NCI-H82 (cell line): Measurements from ENCODE around the gene TLL1.

Experiments
- DNase-seq: peaks from one replicate; lab custom pipeline; 2025; lab: John Stamatoyannopoulos, UW

The TLL1 gene

DNA sequence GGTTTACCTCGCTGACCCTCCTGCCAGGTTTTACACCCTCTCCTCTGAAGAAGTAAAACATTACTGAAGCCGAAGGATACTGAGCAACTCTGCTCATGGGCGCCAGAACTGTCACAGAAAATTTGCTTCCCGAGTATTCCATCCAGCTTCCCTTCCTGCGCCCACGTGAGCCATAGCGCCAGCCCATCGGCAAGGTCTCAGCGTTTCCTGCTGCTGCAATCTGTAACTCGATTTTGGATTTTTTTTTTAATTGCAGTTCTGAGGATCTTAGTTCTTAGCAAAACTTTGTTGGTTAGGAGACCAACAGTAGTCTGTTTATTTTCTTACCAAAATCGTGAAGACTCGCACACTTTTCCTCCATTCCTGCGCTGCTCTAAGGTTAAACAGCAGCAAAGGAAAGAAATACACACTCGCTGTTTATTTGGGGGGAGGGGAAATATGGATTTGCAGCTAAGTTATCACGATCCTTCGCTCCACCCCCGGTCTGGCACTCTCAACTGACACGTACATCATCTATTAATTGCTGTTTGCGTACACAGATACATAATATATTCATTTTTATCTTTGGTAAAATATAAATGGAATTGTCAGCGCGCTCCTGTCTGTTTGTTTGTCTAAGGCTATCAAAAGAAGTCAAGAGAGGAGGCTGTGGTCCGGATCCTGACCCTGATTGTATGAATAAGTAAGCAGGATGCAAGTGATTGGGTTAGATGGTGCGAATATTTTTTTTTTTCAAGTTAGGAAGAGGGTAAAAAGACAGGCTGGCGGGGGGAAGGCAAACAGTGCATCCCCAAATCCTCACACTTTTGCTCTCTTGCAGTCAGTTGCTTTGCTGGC, at the start of gene TLL1:
Gene TLL1 (plus strand): TSS at position 777 of the 837 bp plus-strand sequence. CDS start 668 bp downstream, outside the sequence.
- DNase-seq = peak; percentile 18

DNA sequence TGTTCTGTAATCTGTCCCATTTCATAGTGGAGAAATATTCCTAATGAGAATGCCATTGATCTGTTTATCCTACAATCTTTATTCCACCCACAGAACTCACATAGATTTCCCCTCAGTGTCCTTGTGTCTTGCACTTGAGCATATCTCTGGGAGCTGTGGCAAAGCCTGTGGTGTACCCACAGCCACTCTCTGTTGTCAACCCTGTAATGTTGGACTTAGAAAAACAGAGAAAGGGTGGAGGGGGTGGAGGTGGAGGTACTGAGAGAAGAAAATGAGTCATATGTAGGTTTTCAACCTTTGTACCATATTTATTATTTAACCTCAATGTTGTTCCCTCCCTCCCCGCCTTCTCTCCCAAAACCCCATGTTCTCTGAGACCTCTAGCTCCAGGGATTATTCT, 46.9 kb upstream of the TLL1 start:
- no peak for DNase-seq

DNA sequence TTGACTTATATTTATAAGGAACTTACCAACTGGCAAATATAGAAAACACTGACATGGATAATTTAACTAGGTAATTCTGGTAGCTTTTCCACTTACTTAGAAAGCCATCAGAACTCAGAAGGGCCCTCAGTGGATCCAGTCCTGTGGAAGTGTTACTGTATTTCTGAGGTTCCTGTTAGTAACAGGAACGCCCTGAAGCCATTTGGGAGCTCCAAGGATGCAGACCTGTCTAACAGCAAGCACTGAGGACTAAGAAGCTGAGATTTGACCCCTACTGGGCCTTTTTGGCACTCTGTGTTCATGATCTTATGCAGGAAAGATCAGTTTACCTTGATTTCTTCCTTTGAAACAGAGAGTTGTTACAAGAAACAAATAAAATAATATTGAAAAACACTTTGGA, 46.0 kb upstream of the TLL1 start:
- no peak for DNase-seq

- DNase-seq = no peak
These were observed 44.1 kb upstream of the TLL1 start for GRCh38 chr4:165828928-165829327.

DNA sequence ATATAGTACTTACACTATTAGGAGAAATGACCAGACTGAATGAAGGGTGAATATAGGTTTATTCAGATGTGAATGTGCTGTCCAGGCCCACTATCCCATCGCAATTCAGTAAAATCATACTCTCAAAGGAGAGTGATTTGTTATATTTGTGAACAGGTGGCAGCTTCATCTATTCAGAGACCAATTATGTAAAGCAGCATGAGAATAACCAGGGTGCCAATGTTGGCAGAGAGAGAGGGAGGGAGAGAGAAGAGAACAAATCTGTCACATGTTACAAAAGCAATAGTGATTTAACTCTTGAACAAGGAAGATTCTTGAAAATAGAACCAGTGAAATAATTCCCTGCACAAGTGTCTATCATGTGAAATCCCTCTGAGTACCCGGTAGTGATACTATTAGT, 38.9 kb upstream of the TLL1 start:
- no peak for DNase-seq

DNA sequence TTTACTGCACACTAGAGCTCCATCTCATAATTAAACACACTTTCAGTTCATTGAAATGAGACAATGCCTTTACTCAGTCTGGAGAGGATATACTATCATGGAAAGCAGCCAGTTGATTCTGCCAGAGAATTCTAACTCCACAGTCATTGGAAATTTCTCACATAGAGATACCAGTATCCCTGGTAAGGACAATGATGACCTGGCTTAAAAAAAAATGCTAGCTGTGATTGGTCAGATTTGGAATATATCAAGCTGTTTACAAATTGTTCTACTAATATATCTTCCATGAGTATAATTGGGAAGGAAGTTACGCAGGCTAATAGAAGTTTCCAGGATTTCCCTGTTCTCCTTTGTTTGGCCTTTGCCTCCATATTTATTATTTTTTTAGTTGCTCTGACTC, 34.5 kb upstream of the TLL1 start:
- DNase-seq = no peak

DNA sequence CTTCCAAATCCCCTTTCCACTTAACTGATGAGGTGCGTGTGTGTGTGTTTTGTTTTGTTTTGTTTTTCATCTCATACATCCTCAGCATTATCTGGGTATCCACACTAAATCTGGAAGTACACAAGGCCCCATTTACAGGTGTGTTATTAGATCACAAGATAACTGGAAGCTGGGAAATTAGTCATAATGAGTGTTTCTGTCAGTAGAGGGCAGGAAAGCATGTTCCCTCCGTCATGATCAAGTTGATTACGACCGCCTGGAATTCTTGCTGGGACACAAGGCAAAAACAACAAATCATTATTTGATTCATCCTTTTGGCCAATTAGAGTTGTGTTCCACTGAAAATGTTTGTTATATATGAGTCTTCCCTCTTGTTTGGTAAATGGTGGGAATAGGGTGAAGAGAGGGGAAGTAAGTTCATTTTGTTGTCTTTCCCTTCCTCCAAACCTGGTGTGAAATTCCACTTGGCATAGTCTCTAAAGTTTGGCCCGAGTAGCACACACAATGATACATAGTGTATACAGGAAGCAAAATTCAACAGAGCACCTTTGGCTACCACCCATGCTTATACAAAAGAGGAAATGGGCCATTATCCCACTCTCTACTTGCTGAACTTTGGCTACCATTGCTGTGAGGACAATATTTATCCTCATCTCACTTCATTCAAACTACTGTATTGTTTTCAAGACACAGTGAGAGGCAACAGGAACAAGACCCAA, 33.3 kb upstream of the TLL1 start:
- no peak for DNase-seq

DNA sequence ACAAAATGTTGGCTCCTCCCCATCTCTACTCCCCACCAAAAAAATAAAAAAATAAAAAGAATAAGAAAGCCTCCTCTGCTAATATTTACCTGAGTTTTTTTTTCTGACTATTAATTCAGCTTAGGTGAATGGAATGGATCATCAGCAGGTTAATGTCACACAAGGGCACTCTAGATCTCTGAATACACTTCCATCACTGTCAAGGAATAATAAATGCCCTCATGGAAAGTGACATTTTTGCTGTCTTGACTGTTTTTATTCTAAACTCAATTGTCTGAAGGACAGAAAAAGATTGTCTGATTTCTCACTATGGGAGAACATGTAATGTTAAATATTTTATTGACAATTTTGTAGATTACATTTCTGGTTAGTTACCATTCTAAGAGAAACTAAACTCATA, 30.4 kb upstream of the TLL1 start:
- DNase-seq = no peak

DNA sequence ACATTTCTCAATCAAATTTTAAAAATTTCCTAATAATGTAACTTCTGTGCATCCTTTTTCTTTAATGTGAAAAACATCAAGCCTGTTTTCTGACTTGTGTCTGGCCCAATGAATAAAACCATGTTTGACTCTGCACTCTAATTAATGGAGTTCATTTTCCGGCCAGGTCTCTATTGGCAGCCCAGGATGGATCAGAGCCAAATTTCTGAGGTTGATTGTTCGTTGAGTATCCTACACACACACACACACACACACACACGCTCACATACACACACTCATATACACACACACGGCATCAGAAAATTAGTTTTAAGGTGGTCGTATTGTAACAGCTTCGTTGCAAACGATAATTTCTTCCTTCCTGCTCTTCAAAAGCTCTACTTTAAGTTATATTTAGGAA, 28.9 kb upstream of the TLL1 start:
- no peak for DNase-seq

- DNase-seq = no peak
These were observed 21.8 kb upstream of the TLL1 start for GRCh38 chr4:165851256-165851655.

GRCh38 chr4:165855191-165855590, 17.8 kb upstream of the TLL1 start:
- no peak for DNase-seq

- DNase-seq = no peak
These were observed 11.7 kb upstream of the TLL1 start for GRCh38 chr4:165861363-165861762.

- DNase-seq = peak; percentile 29
These were observed 8.8 kb upstream of the TLL1 start for GRCh38 chr4:165864271-165864670.

GRCh38 chr4:165866019-165866650, 6.9 kb upstream of the TLL1 start:
- no peak for DNase-seq

- DNase-seq = no peak
These were observed 5.1 kb upstream of the TLL1 start for GRCh38 chr4:165867961-165868360.

GRCh38 chr4:165873298-165874071, 448 bp downstream of the TLL1 start:
- peak; percentile 43 for DNase-seq

- peak; percentile 32 for DNase-seq
These were observed 1.2 kb downstream of the TLL1 start for GRCh38 chr4:165874072-165874790.

DNA sequence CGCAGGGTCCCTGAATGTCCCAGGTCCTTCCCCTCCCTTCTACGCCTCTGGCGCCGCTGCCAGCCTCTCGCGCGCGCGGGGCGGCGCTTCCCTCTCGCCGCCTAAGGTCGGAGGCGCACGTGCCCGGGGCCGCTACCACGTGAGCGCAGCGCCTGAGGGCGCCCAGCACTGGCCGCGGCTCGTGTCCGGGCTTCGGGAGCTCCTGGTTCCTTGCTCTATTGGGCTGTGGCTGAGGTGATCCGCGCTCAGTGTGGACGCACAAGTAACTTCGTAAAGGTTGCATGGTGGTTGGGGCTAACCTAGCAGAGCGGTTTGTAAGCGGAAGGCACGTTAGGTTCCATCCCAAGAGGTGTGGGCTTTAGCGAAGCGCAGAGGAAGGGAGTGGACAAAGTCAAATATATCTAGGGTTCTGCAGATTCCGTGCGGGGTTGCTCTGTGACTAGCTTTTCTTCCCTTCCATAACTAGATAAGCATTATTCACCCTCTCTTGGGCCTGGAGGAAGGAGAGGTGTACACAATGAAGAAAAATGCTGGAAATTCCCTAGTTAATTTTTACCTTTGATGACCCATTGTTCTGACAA, 1.8 kb downstream of the TLL1 start:
- DNase-seq = peak; percentile 30

GRCh38 chr4:165875446-165875845, 2.4 kb downstream of the TLL1 start:
- no peak for DNase-seq

DNA sequence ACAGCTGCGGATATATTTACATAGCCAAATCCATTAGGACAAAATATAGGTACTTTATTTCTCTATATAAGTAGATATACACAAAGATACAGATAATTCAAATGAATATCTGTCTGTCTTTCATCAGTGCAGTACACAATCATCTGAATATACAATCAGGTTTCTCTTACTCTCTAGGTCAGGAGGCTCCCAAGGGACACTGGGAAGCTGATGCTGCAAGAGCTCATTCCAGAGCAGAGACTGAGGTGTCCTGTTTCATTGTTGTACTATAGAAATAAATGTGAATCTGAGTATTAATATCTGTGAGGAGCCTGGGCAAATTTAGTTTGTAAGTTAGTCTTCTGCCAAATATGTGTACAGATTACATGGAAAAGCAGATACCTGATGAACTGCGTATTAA, 4.2 kb downstream of the TLL1 start:
- DNase-seq = peak; percentile 48

DNA sequence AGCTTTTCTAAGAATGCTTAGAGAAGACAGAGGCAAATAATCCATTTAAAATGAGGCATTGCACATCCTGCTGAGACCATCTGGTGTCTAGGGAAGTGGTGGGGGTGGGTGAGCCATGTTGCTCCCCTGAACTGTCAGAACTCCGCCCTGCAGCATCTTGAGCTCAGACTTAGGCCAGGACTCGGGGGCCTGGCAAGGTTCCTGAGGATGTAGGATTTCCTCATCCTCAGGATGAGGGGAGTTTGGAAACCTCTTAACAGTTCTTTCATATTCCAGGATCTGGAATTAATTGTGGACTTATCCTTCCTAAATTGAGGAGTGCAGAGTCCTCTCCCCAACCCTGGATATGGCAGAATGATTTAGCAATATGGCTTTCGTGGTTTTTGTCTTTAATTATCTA, 6.6 kb downstream of the TLL1 start:
- DNase-seq = peak; percentile 96
